CD4-positive, alpha-beta T cell treated with Interleukin-21 for 1 hour (primary cell): ENCODE results near the gene GLRX2.
"Not testable (repeated sequence)": the region's sequence is repeated elsewhere in the genome, so short reads cannot be mapped to it uniquely, and the experiment has no call there.

Source experiments
- DNase-seq: peaks from one replicate; pipeline ENCODE4 v3.0.0-alpha.2; 2020

GLRX2 gene, protein sequence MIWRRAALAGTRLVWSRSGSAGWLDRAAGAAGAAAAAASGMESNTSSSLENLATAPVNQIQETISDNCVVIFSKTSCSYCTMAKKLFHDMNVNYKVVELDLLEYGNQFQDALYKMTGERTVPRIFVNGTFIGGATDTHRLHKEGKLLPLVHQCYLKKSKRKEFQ

GRCh38 chr1:193104907-193105820 lies at the start of gene GLRX2:
TSS of gene GLRX2 (minus strand) at chr1:193105414. CDS start at chr1:193105382, 32 bp downstream.
- DNase-seq, result peak; percentile 59

GRCh38 chr1:193144999-193145398 lies 39.8 kb upstream of the GLRX2 start:
- no peak for DNase-seq

DNA sequence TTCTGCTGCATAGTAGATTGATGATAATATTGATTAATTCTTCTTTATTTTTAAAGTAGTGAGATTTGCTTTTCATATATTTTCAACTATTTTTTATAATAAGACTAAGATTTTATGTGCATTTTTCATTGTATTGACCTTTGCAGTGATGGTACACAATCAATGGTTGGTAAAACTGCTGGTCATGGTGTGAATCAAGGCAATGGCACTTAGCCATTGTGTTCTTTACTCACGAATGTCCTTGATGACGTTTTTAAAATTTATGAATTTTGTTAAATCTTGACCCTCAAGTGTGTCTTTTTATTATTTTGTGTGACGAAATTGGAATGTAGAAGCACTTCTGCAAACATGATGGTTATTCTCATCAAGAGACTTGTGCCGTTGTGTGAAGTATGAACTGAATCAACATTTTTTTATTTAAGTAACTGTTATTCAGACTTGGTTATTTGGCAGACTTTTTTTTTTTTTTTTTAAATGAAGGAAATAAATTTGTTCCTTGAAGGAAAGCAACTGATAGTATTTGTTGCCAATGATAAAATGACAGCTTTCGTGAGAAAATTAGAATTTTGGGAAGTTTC lies 39.2 kb upstream of the GLRX2 start:
- no peak for DNase-seq

- DNase-seq, result peak; percentile 30
Measured at GRCh38 chr1:193143285-193143684, 38.1 kb upstream of the GLRX2 start.

GRCh38 chr1:193142409-193142808 lies 37.2 kb upstream of the GLRX2 start:
- no peak for DNase-seq

DNA sequence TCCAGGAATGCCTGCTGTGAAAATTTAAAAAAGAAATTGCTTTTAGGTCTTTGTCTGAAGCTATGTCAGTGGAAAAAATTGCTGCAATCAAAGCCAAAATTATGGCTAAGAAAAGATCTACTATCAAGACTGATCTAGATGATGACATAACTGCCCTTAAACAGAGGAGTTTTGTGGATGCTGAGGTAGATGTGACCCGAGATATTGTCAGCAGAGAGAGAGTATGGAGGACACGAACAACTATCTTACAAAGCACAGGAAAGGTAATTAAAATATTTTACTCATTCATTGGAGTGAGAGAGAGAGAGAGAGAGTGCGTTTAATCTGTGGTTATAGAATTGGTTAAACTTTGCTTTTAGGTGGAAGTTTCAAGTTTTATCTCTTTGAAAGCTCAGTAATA lies 36.6 kb upstream of the GLRX2 start:
- DNase-seq, result peak; percentile 31

GRCh38 chr1:193140254-193140653 lies 35.0 kb upstream of the GLRX2 start:
- no peak for DNase-seq

DNA sequence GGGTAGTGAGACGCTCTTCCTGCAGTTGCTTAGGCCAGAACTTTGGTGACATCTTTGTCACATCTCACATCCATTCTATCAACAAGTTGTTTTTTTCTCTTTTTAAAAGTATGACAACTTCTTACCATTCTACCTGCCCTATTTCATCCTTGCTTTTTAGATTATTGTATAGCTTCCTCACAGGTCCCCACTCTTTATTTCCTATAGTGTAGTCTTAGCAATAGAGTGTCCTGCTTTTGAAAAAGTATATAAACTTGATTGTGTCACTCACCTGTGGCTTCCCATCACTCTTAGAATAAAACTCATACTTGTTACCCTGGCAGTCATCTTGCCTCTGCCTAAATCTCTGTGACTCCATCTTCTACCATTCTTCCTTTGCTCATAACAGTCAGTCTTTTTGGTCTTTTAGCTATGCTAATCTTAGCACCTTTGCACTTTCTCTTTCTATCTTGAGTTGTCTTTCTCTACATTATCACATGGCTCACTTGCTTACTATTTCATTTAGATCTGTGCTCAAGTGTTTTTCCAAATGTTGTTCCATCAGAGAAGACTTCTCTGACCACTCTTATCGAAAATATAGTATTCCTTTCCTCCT lies 26.1 kb upstream of the GLRX2 start:
- no peak for DNase-seq

- DNase-seq, result no peak
Measured at GRCh38 chr1:193125369-193125768, 20.2 kb upstream of the GLRX2 start.

- DNase-seq, result no peak
Measured at GRCh38 chr1:193123751-193124150, 18.5 kb upstream of the GLRX2 start.

- DNase-seq, result peak; percentile 99
Measured at GRCh38 chr1:193121616-193122593, 16.7 kb upstream of the GLRX2 start, which contains the start of gene CDC73. TSS of gene CDC73 (plus strand) at chr1:193122031. CDS start at chr1:193122201, 170 bp downstream.

- DNase-seq, result no peak
Measured at GRCh38 chr1:193120604-193121166, 15.5 kb upstream of the GLRX2 start.

- no peak for DNase-seq
Measured at GRCh38 chr1:193118803-193119730, 13.9 kb upstream of the GLRX2 start.

DNA sequence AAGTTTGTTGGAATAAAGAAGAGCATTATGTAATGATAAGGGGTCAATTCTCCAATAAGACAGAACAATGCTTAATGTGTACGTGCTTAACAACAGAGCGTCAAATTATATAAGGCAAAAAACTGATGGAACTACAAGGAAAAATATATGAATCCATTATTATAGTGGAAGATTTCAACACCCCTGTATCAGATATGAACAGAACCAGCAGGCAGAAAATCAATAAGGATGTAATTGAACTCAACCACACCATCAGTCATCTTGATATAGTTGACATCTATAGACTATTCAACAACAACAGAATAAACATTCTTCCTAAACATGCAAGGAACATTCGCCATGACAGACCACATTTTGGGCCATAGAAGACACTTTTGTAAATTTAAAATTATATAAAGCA lies 13.0 kb upstream of the GLRX2 start:
- DNase-seq, result no peak

GRCh38 chr1:193117167-193117566 lies 12.0 kb upstream of the GLRX2 start:
- DNase-seq, result not testable (repeated sequence)

DNA sequence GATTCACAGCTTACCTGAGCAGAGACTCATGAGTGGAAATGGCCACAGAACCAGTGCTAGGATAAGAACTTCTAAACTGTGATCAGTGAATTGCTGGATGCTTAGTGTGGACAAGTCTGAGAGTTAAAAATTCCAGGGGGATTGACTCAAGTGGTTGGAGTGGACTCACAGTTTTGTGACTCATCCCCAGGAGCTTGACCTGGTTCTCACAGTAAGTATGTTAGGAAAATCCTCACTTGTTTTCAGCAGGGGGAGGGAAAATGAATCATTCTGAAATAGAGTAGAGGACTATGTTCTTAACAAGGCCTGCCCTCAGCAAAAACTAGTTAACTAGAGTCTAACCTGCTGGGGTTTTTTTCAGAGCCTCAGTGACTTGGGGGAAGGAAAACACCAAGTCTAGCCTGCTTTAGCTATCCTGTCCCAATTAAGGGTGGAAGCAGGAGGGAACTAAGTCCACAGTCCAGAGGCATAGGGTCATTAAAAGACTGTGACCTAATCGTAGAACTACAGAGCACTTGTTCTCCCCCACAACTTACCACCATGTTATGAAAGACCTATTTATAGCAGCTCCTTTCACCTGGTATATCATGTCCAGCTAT lies 10.5 kb upstream of the GLRX2 start:
- no peak for DNase-seq

DNA sequence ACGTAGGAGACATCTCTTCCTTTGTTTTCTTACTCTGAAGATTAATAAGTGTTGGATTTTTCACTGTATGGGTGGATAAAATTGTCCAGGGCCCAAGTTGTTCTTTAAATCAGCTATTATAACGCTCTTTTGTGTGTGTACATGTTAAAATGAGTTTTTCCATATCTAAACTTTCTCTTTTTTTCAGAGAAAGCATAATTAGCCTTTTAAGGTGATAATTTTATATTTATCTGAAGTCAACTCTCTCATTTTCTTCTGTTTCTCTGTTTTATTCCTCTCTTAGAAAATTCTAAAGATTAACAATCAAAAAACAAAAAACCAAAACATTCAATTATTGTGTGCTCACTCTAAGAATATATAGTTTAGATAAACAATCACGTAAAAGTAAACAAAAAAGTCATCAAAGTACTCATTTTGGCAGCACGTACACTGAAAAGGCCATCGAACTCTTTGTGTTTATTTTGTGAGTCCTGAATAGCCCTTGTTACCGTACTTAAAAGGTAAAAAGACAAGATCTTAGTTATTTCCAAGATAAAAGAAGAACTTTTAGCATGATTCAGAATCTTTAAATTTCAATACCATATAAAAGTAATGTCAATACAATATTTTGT lies 9.4 kb upstream of the GLRX2 start:
- DNase-seq, result no peak

GRCh38 chr1:193113992-193114332 lies 8.7 kb upstream of the GLRX2 start:
- no peak for DNase-seq

- no peak for DNase-seq
Measured at GRCh38 chr1:193113258-193113991, 8.2 kb upstream of the GLRX2 start.
